Right forelimb (tissue), 1 donor: ENCODE measurements around the gene MINDY4B.

Source experiments
- DNase-seq: peaks from one replicate; pipeline ENCODE4 v3.0.0-alpha.2; 2018

The MINDY4B gene

GRCh38 chr3:150905339-150905738, at the start of gene MINDY4B:
Gene MINDY4B, minus strand, starts transcription at chr3:150905439. Its CDS starts 0 bp downstream, at chr3:150905439.
- DNase-seq, result no peak

- DNase-seq, result no peak
These were observed 46.7 kb upstream of the MINDY4B start for GRCh38 chr3:150951923-150952322.

- DNase-seq, result no peak
These were observed 40.2 kb upstream of the MINDY4B start for GRCh38 chr3:150945226-150946032.

- DNase-seq, result no peak
These were observed 37.0 kb upstream of the MINDY4B start for GRCh38 chr3:150942221-150942620.

GRCh38 chr3:150936693-150937092, 31.5 kb upstream of the MINDY4B start:
- DNase-seq, result no peak

GRCh38 chr3:150933473-150933995, 28.3 kb upstream of the MINDY4B start:
- DNase-seq, result no peak

- no peak for DNase-seq
These were observed 26.5 kb upstream of the MINDY4B start for GRCh38 chr3:150931745-150932144.

GRCh38 chr3:150930839-150931238, 25.6 kb upstream of the MINDY4B start:
- DNase-seq, result no peak

GRCh38 chr3:150928234-150928633, 23.0 kb upstream of the MINDY4B start:
- no peak for DNase-seq

- no peak for DNase-seq
These were observed 21.1 kb upstream of the MINDY4B start for GRCh38 chr3:150926328-150926727.

- DNase-seq, result no peak
These were observed 20.5 kb upstream of the MINDY4B start for GRCh38 chr3:150925751-150926201.

GRCh38 chr3:150922611-150923010, 17.4 kb upstream of the MINDY4B start:
- DNase-seq, result no peak

- DNase-seq, result no peak
These were observed 16.0 kb upstream of the MINDY4B start for GRCh38 chr3:150921209-150921608.

- no peak for DNase-seq
These were observed 15.0 kb upstream of the MINDY4B start for GRCh38 chr3:150920236-150920635.

- no peak for DNase-seq
These were observed 12.7 kb upstream of the MINDY4B start for GRCh38 chr3:150917951-150918350.

GRCh38 chr3:150913133-150913922, 8.1 kb upstream of the MINDY4B start:
- no peak for DNase-seq

GRCh38 chr3:150912501-150912900, 7.3 kb upstream of the MINDY4B start:
- DNase-seq, result no peak

GRCh38 chr3:150911771-150912170, 6.5 kb upstream of the MINDY4B start:
- no peak for DNase-seq

- DNase-seq, result no peak
These were observed 1.2 kb upstream of the MINDY4B start for GRCh38 chr3:150906461-150906860.

- DNase-seq, result no peak
These were observed 507 bp upstream of the MINDY4B start for GRCh38 chr3:150905746-150906145.

- DNase-seq, result no peak
These were observed 2.3 kb downstream of the MINDY4B start for GRCh38 chr3:150902988-150903387.

GRCh38 chr3:150901793-150902192, 3.4 kb downstream of the MINDY4B start:
- no peak for DNase-seq

- no peak for DNase-seq
These were observed 6.1 kb downstream of the MINDY4B start for GRCh38 chr3:150899141-150899540.
